Kidney epithelial cell (primary cell): ENCODE data around the gene CD6. TPM values are rescaled to one million over a fixed set of nuclear protein-coding genes. Genes with fewer than 3 reads are reported as not detected.

Source experiments
- DNase-seq: peaks from one replicate; pipeline ENCODE4 v3.0.0-alpha.2; 2010; ENCODE audit warnings: low read depth
- H3K27me3 ChIP-seq: 2 replicates; pipeline ENCODE4 v1.6.0; 2011; ENCODE audit warnings: low read length; ENCODE audit not compliant: control insufficient read depth, insufficient read depth
- H3K36me3 ChIP-seq: 2 replicates; pipeline ENCODE4 v1.5.1; 2011; ENCODE audit warnings: low read length; ENCODE audit not compliant: control insufficient read depth, insufficient read depth
- H3K4me3 ChIP-seq: 2 replicates; pipeline ENCODE4 v1.5.1; 2011; ENCODE audit warnings: low read depth, mild to moderate bottlenecking, control low read depth, low read length
- total RNA-seq: library from RNA; depleted of rRNA; stranded (reverse); fragments of >200 nt; gene quantifications from 2 replicates; pipeline ENCODE4 v1.2.3, GENCODE V29; 2015
- TF ChIP-seq, protein P1 (sequence below): IDR thresholded peaks from 2 replicates; pipeline ENCODE4 v1.5.1; 2011; ENCODE audit warnings: mild to moderate bottlenecking, moderate library complexity, low read length, control low read depth, inconsistent platforms; ENCODE audit not compliant: insufficient read depth, poor library complexity, severe bottlenecking

CD6 gene
- total RNA-seq, 1 donor from 2014 or later: 0.29 TPM

DNA sequence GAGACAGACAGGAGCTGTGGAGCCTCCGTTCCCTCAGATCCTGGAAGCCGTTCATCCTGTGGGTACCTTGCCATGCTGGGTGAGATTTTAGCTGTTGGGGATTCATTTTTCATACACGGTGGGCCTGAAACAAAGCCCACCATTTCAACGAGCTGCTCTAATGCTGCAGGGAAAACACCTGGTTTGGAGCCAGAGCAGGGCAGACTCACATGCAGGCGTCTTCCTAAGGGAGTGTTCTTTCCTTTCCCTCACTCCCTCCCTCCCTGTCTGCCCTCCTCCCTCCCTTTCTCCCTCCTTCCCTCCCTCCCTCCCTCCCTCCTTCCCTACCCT lies 52.5 kb downstream of the CD6 start:
- TF ChIP-seq, protein P1, sequence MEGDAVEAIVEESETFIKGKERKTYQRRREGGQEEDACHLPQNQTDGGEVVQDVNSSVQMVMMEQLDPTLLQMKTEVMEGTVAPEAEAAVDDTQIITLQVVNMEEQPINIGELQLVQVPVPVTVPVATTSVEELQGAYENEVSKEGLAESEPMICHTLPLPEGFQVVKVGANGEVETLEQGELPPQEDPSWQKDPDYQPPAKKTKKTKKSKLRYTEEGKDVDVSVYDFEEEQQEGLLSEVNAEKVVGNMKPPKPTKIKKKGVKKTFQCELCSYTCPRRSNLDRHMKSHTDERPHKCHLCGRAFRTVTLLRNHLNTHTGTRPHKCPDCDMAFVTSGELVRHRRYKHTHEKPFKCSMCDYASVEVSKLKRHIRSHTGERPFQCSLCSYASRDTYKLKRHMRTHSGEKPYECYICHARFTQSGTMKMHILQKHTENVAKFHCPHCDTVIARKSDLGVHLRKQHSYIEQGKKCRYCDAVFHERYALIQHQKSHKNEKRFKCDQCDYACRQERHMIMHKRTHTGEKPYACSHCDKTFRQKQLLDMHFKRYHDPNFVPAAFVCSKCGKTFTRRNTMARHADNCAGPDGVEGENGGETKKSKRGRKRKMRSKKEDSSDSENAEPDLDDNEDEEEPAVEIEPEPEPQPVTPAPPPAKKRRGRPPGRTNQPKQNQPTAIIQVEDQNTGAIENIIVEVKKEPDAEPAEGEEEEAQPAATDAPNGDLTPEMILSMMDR: no peak
- Histone ChIP-seq H3K36me3 (no peaks in the 10 kb centered on the region), H3K27me3 (peaks cover 44% of the 10 kb centered on the region), H3K4me3 (no peak overlapping the region)
- no peak for DNase-seq

DNA sequence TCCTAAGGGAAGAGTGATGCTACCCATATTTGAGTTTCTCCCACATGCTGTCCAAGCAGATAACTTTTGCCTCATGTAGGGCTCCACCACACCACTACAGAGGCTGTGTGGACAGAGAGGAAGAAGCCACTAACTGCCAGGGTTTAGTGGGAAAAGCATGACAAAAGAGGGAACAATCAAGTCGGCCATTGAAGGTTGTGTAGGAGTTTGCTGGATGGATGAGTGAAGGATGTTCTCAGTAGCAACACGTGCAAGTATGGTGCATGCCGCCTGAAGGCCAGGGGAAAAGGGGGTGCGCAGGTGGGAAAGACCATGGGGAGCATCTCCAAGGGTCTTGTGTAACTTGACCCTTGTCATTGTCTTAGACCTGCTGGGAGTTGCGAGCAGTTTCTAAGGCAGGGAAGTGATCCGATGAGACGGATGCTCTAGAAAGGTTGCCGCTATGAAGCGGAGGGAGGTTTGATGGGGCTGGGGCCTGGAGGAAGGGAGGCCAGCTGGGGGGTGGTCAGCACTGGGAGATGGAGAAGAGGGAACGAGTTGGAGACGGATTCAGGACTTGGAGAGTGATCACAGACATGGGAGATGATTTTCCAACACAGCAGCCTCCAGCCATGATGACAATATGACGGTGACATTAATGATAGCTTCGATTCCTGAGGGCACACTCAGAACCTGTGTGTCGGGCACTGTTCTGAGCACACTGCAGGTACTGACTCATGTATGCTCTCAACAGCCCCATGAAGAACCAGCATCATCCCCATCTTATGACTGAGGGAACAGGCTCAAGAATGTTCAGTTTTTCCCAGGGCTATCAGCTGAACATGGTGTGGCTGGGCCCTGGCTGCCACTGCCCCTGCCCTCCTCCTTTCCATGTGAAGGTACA lies 53.7 kb downstream of the CD6 start:
- no peaks in the 10 kb centered on the region for H3K36me3 ChIP-seq
- peaks cover 43% of the 10 kb centered on the region for H3K27me3 ChIP-seq
- TF ChIP-seq, protein P1: no peak
- H3K4me3 ChIP-seq: no peak overlapping the region
- DNase-seq: no peak

DNA sequence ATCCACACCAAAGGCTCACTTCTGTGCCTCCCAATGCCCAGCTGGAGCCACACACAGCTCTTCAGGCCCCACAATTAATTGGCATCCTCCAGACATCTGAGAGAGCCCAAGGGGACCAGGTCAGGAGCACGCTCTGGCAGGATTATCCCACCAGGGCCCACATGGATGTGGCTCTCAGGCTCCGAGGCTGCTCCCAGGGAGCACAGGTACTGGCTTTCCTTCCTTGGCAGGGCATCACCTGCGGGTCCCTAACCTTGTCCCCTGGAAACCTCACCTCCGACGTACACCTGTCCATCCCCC lies 54.3 kb downstream of the CD6 start:
- Histone ChIP-seq H3K27me3 (peaks cover 39% of the 10 kb centered on the region), H3K36me3 (no peaks in the 10 kb centered on the region), H3K4me3 (no peak overlapping the region)
- DNase-seq: no peak
- TF ChIP-seq, protein P1: no peak

DNA sequence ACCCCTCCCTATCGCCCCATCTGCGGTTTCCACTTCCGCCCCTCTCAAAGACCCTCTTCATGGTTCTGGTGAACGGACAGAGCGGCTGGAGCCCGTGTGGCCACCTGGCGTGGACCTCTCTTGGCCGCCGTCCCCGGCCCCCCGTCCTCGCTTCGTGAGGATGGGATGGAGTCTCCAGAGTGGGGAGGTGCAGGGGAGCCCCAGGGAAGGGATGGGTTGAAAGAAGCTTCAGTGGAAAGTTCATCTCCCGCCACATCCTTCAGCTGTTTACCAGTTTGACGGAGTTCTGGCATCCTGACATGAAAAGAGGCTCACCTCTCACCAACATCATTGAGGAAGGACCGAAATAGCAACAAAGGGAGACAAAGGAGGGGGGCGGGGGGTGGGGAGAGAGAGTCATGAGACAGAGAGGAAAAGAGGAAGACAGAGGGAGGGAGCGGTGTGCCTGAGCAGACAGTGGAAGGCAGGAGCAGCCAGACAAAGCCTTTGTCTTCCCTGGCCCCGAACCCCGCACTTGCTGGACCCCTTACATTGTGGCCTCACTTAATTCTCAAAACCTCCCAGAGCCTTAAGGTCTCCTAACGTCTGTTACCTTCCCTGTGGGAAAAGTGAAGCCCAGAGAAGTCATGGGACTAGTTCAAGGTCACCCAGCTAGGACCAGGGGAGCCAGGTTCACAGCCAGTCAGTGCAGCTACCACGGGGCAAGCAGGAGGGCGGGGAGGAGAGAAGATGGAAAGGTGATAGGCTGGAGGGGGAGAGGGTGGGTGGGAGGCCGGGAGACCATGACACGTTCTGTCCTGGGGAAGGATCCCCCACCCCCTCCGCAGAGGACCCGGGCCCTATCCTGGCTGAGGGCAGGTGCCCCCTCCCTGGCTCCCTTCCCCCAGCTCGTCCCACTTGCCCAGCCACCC lies 54.9 kb downstream of the CD6 start:
- H3K36me3 ChIP-seq: no peaks in the 10 kb centered on the region
- no peak for DNase-seq
- TF ChIP-seq, protein P1: no peak
- H3K27me3 ChIP-seq: peaks cover 35% of the 10 kb centered on the region
- no peak overlapping the region for H3K4me3 ChIP-seq

DNA sequence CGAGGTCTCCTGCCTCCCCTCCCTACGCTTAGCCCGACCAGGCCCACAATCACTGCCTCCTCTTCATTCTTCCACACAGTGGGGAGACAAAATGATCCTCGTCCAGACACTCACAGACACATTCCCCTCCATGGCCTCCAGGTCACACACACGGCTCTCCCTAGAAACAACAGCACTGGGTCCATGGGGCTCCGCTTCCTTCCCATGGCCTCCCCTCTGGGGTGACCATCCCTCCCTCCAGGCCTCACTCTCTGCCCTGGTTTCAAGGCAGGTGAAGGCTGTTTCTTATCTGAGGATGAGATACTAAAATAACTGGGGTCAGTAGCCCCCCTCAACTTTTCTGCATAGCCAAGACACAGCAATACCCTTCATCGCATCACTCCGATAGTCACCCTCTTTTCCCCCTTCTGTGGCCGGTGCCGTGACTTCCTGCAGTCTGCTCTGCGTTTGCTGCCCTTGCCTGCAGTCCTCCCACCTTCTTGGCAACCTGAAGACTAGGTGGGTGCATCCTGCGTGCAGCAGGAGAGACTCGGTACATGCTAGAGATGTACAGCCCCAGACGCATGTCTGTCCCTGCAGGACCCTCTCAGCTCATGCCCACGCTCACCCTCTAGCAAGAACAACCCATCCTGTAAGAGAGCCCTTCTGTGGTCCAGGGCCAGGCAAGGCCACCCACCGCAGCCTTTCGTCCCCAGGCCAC lies 55.8 kb downstream of the CD6 start:
- Histone ChIP-seq H3K27me3 (peaks cover 27% of the 10 kb centered on the region), H3K36me3 (no peaks in the 10 kb centered on the region), H3K4me3 (no peak overlapping the region)
- no peak for DNase-seq
- TF ChIP-seq, protein P1: no peak
